GM19351 (cell line): ENCODE data around the gene CRTC3.

Experiments
- ATAC-seq: cut with Tn5 transposase; IDR thresholded peaks from one replicate; pipeline ENCODE4 v1.9.1; 2021; ENCODE audit warnings: mild to moderate bottlenecking, moderate library complexity; ENCODE audit not compliant: unreplicated experiment

CRTC3 gene

GRCh38 chr15:90519688-90520087 lies 10.0 kb upstream of the CRTC3 start:
- no peak for ATAC-seq

DNA sequence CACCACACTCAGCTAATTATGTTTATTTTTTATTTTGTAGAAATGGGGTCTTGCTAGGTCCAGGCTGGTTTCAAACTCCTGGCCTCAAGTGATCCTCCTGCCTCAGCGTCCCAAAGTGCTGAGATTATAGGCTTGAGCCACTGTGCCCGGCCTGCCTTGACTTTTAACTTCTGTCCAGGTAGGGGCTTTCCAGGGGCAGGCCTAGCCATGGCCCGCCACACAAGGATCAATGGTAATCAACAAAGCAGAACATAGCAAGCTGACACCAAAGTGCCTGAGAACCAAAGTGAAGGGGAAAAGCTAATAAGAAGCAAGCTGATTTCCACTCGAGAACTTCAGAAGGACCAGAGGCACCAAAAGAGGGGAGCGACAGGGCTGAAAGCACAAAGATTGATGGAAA lies 9.4 kb upstream of the CRTC3 start:
- ATAC-seq = no peak

DNA sequence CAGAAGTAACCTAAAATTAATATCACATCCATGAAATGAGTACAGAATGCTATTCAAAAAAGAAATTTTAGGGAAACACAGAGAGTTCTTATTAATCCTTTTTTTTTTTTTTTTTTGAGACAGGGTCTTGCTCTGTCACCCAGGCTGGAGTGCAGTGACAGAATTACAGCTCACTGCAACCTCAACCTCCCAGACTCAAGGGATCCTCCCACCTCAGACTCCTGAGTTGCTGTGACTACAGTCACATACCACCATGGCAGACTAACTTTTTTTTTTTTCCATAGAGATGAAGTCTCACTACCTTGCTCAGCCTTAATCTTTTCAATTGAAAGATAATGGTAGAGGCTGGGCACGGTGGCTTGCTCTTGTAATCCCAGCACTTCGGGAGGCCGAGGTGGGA lies 6.3 kb upstream of the CRTC3 start:
- no peak for ATAC-seq

DNA sequence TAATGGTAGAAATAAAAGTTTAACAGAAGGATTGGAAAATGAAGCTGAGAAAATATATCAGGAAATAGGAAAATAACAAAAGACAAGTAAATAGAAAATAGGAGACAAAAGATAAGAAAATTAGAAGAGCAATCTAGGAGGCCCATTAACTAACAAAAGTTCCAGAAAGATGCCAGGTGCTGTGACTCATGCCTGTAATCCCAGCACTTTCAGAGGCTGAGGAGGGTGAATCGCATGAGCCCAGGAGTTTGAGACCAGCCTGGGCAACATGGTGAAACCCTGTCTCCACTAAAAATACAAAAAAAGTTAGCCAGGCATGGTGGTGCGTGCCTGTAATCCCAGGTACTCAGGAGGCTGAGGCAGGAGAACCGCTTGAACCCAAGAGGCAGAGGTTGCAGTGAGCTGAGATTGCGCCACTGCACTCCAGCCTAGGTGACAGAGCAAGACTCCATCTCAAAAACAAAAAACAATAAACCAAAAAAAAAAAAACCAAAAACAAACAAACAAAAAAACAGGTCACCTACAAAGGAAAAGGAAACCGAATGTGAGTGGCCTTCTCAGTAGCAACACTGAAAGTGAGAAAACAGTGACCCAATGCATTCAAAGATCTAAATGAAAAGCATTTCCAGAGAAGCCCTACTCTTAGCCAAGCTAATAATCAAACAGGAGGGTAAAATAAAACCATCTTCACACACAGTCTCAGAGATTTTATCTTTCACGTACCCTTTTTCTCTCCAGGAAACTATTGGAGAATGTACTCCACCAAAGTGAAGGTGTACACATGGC lies 5.5 kb upstream of the CRTC3 start:
- peak; percentile 73 for ATAC-seq

DNA sequence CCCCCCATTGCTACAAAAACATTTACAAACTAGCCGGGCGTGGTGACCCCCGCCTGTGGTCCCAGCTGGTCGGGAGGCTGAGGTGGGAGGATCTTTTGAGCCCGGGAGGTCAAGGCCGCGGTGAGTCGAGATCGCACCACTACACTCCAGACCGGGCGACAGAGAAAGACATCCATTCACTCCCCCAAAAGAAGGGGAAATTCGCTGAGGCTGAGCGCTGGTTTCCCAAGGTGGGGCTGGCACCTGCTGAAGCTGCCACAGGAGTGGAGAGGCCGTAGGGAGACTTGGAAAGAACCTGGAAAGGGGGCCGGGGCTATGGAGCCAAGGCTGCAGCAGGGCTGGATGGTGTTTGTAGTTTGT lies 732 bp upstream of the CRTC3 start:
- ATAC-seq = no peak

DNA sequence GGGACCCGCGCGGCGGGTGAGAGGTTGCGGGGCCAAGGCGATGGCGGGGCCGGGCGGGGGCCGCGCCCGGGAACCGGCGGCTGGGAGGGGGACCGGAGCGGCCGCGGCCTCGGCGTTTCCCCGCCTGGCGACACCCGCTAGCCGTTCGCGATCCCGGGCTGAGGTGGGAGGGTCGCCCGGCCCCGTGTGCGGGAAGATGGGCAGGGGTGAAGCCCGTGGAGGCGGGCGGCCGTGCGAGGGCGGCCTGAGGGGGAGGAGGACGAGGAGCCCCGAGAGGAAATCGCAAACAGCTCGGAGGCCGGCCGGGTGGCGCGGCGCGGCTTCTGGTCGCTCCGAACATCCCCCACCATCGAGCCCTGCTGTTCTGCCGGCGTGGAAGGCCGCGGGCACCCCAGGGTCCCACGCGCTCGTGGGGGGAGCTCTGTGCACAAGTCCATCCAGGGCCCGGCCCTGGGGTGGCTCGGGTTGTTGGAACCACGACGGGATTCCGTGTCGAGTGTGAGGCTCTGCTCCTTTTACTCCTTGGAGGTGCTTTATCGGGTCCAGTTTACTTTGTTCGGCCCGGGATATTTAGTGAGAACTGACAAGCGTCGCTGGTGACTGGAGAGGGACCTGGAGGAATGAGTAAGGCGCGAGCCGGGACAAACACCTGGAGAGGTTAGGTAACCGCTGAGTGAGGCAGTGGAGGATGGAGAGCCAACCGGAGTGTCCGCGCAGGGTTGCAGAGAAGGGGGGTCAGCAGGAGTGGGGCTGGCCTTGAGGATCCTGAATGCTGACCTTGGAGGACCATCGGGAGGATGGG lies 728 bp downstream of the CRTC3 start:
- ATAC-seq = peak; percentile 41

GRCh38 chr15:90531147-90531546 lies 1.4 kb downstream of the CRTC3 start:
- no peak for ATAC-seq

DNA sequence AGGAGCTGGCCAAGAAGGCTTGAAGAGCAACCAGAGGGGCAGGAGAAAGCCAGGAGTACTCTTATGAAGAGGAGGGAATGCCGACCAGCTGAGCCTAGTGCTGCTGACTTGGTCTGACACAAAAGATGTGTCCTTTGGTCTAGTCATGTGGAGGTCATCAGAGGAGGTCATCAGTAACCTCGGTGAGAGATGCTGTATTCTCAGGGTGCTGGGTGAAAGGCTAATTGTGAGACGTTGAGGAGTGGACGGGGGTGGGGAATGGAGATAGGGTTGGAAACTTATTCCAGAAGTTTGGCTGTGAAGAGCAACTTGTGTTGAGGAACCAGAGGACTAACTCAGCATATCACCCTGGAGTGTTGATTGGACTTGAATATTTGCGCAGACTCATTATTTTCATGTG lies 5.5 kb downstream of the CRTC3 start:
- ATAC-seq = no peak

DNA sequence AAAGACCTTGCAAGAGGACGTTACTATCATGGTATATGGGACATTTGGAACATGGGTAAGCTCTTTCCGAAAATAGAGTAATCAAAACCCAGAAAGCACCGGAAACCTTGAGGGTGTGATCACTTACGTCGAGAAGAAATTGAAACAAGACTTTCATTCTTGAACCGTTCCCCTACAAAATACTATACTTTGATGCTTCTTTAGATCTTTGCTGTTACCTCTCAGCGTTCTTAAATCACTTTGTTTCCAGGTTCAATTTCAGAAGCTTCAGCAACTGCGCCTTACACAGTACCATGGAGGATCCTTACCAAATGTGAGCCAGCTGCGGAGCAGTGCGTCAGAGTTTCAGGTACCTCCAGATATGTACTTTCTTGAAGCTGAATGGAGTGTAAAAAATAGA lies 10.1 kb downstream of the CRTC3 start:
- no peak for ATAC-seq

GRCh38 chr15:90540768-90541167 lies 11.0 kb downstream of the CRTC3 start:
- ATAC-seq = no peak

GRCh38 chr15:90545095-90545494 lies 15.4 kb downstream of the CRTC3 start:
- no peak for ATAC-seq

GRCh38 chr15:90547540-90547939 lies 17.8 kb downstream of the CRTC3 start:
- no peak for ATAC-seq

GRCh38 chr15:90550919-90551318 lies 21.2 kb downstream of the CRTC3 start:
- ATAC-seq = no peak

DNA sequence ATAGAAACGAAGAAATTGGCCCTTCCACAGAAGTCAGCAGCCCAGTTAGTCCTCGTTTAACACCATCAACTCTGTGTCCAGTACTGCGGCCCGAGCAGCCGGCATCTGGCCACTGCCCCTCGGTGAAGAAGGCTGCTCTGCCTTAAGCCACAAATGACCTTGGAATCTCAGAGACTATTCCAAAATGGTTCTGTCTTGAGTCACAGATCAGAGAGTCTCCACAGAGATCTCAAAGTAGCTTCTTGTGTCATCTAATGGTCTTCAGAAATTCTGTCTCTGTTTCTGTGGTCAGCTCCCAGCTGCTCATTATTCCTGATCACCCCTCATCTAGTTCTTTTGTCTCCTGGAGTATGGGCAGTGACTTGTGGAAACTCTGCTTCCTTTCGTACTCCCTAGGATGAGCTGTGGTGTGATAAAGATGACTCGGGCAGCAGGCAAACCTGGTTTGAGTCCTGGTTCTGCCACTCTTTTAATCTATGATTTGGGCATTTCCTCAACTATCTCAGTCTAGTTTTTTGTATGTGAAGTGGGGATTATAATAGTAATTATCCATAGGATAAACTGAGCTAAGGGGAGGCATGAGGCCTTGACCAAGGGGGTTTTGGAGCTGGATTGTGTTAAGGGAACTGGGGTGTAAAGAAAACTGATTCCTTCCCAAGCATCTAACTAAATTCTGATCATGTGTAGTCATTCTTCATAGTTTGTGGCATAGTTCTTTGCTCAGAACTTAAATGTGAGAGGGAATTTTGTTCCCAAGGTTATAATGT lies 22.6 kb downstream of the CRTC3 start:
- no peak for ATAC-seq

DNA sequence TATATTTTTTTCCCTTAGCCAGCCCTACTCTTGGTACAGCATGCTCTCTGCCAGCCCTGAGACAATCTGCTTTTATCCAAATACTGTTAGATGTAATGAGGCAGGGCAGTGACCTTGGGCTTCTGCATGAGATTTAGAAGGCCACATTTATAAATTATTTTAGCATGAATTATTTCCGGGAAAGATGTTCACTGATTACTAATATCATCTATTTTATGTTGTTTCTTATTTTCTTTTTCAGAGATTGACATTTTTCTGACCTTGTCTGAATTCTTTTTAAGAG lies 23.1 kb downstream of the CRTC3 start:
- no peak for ATAC-seq

GRCh38 chr15:90553248-90553745 lies 23.6 kb downstream of the CRTC3 start:
- no peak for ATAC-seq

GRCh38 chr15:90557186-90558084 lies 27.7 kb downstream of the CRTC3 start:
- ATAC-seq = no peak

DNA sequence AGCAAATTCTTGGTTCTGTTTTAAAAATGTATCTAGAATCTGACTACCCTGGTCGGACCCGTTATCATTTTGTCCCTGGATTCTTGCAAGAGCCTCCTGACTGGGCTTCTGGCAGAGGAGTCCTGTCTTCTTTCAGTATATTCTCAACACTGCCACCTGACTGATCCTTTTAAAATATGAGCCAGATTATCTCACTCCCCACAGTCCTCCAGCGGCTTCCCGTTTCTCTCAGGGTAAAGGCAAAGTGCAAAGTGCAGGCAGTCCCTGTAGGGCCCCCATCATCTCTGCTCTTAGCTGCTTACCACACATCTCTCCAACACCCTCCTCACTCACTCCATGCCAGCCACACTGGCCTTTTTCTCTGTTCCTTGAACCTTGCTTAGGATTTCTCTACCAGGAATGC lies 28.4 kb downstream of the CRTC3 start:
- ATAC-seq = no peak

DNA sequence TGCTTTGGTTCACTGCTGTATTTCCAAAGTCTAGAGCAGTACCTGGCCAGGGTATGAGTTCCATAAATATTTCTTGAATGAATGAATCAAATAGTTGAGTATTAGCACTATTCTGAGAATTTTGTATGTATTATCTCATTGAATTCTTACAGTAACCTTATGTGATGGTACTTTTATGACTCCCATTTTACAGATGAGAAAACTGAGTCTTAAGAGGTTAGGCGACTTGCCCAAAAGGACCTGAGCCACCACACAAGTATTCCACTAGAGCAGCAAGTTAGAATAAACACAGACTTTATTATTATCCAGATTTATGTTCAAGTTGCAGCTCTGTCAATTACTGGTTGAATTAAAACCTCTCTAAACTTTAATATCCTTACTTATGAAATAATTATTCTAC lies 29.4 kb downstream of the CRTC3 start:
- no peak for ATAC-seq

DNA sequence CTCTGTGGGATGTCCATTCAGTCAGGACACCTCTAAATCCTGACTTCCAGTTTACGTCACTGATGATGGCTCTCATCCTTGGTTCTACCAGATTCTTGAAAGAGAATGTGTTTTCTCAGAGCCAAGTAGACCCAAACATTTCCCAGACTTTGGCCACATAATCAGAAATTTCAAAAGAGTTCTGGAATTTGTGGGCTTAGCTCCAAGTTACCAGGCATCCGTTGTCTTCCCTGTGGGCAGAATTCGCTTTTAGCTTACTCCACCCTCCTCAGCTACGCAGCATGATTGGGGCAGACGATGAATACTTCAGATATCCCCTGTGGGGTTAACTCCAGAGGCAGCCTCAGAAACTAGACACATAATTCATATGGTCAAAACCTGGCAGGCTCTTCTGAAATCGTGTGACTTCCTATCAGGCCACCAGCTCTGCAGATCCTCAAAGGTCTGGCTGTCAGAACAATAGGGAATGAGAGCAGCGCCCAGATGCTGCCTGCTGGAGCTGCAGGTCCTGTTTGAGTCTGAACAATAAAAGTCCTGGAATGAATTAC lies 30.6 kb downstream of the CRTC3 start:
- ATAC-seq = no peak
